GM12872 (cell line): Measurements from ENCODE around the gene GNL3L.

Source experiments
- TF ChIP-seq, protein P1 (sequence below): IDR thresholded peaks from 3 replicates; pipeline ENCODE4 v1.5.1; 2011; ENCODE audit warnings: low read depth, mild to moderate bottlenecking, low read length, moderate library complexity; ENCODE audit not compliant: insufficient read depth

GNL3L gene

DNA sequence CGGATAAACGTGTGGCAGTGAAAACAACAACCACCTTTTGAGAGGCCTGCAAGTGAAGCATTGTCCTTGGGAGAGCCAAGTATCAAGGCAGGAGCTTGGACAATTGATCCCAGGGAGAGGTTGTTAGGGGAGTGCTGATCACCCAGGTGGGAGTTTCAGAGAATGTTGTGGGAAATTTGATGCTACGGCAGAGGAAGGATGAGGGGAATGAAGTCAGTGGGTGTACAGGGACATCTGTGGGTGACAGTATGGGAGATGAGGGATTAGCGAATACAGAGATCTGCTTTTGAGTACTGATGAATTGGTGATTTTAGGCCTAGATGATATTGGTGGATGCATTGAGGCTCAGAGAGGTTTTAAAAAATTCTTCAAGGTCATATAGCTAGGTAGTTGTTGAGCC is 4.3 kb downstream of the GNL3L start:
- TF ChIP-seq, protein P1, sequence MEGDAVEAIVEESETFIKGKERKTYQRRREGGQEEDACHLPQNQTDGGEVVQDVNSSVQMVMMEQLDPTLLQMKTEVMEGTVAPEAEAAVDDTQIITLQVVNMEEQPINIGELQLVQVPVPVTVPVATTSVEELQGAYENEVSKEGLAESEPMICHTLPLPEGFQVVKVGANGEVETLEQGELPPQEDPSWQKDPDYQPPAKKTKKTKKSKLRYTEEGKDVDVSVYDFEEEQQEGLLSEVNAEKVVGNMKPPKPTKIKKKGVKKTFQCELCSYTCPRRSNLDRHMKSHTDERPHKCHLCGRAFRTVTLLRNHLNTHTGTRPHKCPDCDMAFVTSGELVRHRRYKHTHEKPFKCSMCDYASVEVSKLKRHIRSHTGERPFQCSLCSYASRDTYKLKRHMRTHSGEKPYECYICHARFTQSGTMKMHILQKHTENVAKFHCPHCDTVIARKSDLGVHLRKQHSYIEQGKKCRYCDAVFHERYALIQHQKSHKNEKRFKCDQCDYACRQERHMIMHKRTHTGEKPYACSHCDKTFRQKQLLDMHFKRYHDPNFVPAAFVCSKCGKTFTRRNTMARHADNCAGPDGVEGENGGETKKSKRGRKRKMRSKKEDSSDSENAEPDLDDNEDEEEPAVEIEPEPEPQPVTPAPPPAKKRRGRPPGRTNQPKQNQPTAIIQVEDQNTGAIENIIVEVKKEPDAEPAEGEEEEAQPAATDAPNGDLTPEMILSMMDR, result no peak

- TF ChIP-seq, protein P1, result no peak
Observed at GRCh38 chrX:54540289-54540688, 10.3 kb downstream of the GNL3L start.

GRCh38 chrX:54550821-54551220 is 20.8 kb downstream of the GNL3L start:
- TF ChIP-seq, protein P1, result no peak

GRCh38 chrX:54551801-54552200 is 21.8 kb downstream of the GNL3L start:
- TF ChIP-seq, protein P1, result no peak

DNA sequence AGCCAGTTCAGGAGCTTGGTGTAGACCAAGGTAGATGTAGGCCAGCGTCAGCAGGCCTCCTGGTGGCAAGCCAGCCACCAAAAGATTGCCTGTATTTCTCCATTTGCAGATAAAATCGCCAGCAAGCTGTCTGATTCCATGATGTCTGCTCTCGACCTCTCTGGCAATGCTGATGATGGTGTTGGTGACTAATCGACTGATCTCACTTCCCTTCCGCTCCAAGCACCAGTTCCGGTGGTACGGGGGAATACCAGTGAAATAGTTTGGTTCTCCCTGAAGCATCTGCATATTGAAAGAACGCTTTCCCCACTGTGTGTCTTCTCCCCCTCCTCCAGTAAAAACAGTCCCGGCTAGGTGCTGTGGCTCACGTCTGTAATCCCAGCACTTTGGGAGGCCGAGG is 30.4 kb downstream of the GNL3L start:
- TF ChIP-seq, protein P1, result no peak

GRCh38 chrX:54561622-54562021 is 31.6 kb downstream of the GNL3L start:
- TF ChIP-seq, protein P1, result no peak

- TF ChIP-seq, protein P1, result no peak
Observed at GRCh38 chrX:54564936-54565335, 34.9 kb downstream of the GNL3L start.

DNA sequence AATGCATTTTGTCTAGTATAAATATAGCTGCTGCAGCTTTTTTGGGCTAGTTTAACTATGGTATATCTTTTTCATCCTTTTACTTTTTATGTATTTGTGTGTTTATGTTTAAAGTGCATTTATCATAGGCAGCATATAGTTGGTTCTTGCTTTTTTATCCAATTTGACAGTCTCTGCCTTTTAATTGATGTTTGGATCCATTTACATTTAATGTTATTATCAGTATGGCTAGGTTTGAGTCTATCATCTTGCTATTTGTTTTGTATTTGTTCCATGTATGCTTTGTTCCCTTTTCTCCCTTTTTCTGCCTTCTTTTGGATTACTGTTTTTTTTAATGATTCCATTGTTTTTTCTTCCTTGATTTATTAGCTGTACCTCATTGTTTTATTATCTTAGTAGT is 40.3 kb downstream of the GNL3L start:
- TF ChIP-seq, protein P1, result no peak
